ENCODE measurements around the gene PPFIA1.

DNA sequence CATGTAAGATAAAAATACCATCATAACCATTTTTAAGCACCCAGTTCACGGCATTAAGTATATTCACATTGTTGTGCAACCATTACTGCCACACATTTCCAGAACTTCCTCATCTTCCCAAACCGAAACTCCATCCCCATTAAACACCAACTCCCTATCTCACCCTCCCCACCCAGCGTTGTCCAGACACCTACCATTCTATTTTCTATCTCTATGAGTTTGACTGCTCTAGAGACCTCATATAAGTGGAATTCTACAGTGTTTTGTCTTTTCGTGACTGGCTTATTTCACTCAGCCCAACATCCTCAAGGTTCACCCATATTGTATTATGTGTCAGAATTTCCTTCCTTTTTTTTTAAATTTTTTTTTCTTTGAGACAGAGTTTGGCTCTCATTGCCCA, 45.2 kb downstream of the PPFIA1 start:
- no peak for TF ChIP-seq CTCF (IDR thresholded peaks at IDR 0.05)
- TF ChIP-seq POLR2A (IDR thresholded peaks at IDR 0.05), result no peak

Measured in uterus (tissue), 2 donors.